GM10248 (cell line): ENCODE data around the gene PLCE1.

Experiments
- CTCF ChIA-PET: fragments of 300-600 bp; sonication (Branson Sonifier 250); formaldehyde crosslinking; extraction: SDS; loops from one replicate; lab custom pipeline; 2021; ENCODE audit warnings: antibody characterized with exemption; lab: Yijun Ruan, JAX
- POLR2A ChIA-PET: fragments of 350-650 bp; sonication (Branson Sonifier 250); formaldehyde crosslinking; extraction: SDS; loops from one replicate; lab custom pipeline; 2020; ENCODE audit warnings: antibody characterized with exemption; lab: Yijun Ruan, JAX
- DNase-seq: peaks from one replicate; pipeline ENCODE4 v3.0.0; 2012; ENCODE audit errors: extremely low spot score
- CTCF ChIP-seq: IDR thresholded peaks from 2 replicates; pipeline ENCODE4 v1.5.1; 2012; ENCODE audit warnings: mild to moderate bottlenecking, low read depth; ENCODE audit errors: extremely low read depth, missing control alignments, control extremely low read depth

PLCE1 gene

GRCh38 chr10:93996551-93996950 lies 2.8 kb downstream of the PLCE1 start:
- no peak for TF ChIP-seq CTCF
- POLR2A ChIA-PET: no interaction called here
- CTCF ChIA-PET: interaction anchor here (1.4 kb wide), 1 partner anchor 12 kb away, joined by 3 read pairs; no protein-coding TSS in a partner anchor
- DNase-seq: no peak

- ChIA-PET POLR2A (no interaction called here), CTCF (no interaction called here)
- no peak for DNase-seq
- TF ChIP-seq CTCF: no peak
Measured at GRCh38 chr10:93997546-93997945, 3.8 kb downstream of the PLCE1 start.

- ChIA-PET POLR2A (no interaction called here), CTCF (no interaction called here)
- DNase-seq: no peak
Measured at GRCh38 chr10:93999401-93999851, 5.7 kb downstream of the PLCE1 start.

GRCh38 chr10:94000638-94001415 lies 7.1 kb downstream of the PLCE1 start:
- ChIA-PET POLR2A (no interaction called here), CTCF (no interaction called here)
- DNase-seq: no peak
- TF ChIP-seq CTCF: no peak

More at GRCh38 chr10:93999401-93999851, 5.7 kb downstream of the PLCE1 start:
- TF ChIP-seq CTCF: no peak

- ChIA-PET CTCF (no interaction called here), POLR2A (no interaction called here)
- TF ChIP-seq CTCF: no peak
Measured at GRCh38 chr10:94001416-94001810, 7.7 kb downstream of the PLCE1 start.

GRCh38 chr10:94002156-94002555 lies 8.4 kb downstream of the PLCE1 start:
- no peak for DNase-seq
- ChIA-PET POLR2A (no interaction called here), CTCF (no interaction called here)
- TF ChIP-seq CTCF: no peak

More at GRCh38 chr10:94001416-94001810, 7.7 kb downstream of the PLCE1 start:
- DNase-seq: no peak
